GM20431 (cell line): ENCODE data around the gene TRAPPC2L.
"Not testable (repeated sequence)": the region's sequence is repeated elsewhere in the genome, so short reads cannot be mapped to it uniquely, and the experiment has no call there.

Experiments
- in situ Hi-C: fragments of 300-500 bp; cut with MseI, MboI; formaldehyde crosslinking; loops from one replicate; pipeline ENCODE4 v1.15.0; 2020; ENCODE audit warnings: low sequenced_read_pairs; ENCODE audit not compliant: unreplicated experiment

Gene TRAPPC2L

GRCh38 chr16:88817785-88818574, 38.9 kb upstream of the TRAPPC2L start:
- in situ Hi-C loops, result no loop called here

- in situ Hi-C loops, result no loop called here
These were observed 38.4 kb upstream of the TRAPPC2L start for GRCh38 chr16:88818575-88818874.

GRCh38 chr16:88819126-88819525, 37.8 kb upstream of the TRAPPC2L start:
- in situ Hi-C loops, result no loop called here

- in situ Hi-C loops, result no loop called here
These were observed 36.4 kb upstream of the TRAPPC2L start for GRCh38 chr16:88820385-88821025.

DNA sequence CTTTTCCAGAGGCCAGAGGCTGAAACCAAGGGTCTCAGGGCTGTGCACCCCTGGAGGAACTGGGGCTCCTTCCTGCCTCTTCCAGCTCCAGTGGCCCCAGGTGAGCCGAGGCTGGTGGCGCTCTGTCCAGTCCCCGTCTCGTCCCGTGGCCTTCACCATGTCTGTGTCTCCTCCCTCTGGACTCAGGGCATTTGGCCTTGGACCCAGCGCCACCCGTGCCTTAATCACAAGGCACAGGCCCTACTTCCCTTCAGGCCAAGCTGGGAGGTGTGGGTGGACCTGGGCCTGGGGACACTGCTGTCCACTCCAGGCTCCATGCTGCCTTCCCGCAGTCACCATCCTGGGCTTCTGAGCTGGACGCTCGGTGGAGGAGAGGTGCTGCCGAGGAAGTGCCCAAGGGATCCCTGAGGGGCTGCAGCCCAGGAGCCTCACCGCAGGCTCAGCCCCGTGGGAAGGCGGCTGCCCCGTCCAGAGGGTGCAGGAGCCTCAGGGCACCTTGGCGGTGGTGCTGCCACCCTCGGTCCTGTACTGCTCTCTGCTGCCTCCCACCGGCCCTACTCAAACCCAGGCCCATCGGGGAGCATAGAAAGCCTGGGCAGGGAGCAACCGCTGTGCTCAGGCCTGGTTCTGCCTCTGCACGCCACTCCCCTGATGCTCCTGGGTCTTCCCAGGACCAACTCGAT, 35.6 kb upstream of the TRAPPC2L start:
- in situ Hi-C loops, result no loop called here

DNA sequence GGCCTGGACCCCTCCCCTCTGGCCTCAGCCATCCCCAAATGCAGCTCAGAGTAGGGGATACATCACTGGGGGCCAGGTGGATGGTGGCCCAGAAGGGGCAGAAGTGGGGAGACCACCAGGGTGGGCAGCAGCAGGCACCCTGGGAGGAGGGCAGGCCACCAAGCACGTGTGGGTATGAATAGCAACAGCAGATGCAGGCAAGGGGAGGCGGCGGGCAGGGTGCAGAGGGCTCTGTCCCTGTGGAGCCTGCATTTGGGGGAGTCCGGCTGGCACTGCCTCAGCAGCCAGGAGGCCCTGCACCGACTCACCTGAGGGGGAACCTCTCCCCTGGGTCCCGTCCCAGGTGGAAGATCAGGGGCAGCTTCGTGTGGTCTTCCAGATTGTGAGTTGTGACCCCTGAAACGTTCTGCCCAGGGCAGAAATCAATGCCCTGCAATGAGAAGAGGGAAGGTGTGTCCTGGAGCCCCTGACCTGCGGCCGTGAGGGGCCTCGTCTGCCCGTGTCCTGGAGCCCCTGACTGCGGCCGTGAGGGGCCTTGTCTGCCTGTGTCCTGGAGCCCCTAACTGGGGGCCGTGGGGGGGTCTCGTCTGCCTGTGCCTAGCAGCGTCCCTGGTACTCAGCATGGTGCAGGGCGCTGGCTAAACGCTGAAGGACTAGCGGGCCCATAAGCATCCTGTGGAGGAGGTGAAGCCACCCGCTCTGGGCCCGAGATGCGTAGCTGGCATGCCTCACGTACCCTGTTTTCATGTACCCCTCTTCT, 34.5 kb upstream of the TRAPPC2L start:
- in situ Hi-C loops, result no loop called here

GRCh38 chr16:88823646-88824045, 33.3 kb upstream of the TRAPPC2L start:
- in situ Hi-C loops, result not testable (repeated sequence)

- in situ Hi-C loops, result no loop called here
These were observed 32.5 kb upstream of the TRAPPC2L start for GRCh38 chr16:88824256-88825077.

GRCh38 chr16:88825146-88825545, 31.8 kb upstream of the TRAPPC2L start:
- in situ Hi-C loops, result no loop called here

- in situ Hi-C loops, result no loop called here
These were observed 30.7 kb upstream of the TRAPPC2L start for GRCh38 chr16:88826070-88826840.

DNA sequence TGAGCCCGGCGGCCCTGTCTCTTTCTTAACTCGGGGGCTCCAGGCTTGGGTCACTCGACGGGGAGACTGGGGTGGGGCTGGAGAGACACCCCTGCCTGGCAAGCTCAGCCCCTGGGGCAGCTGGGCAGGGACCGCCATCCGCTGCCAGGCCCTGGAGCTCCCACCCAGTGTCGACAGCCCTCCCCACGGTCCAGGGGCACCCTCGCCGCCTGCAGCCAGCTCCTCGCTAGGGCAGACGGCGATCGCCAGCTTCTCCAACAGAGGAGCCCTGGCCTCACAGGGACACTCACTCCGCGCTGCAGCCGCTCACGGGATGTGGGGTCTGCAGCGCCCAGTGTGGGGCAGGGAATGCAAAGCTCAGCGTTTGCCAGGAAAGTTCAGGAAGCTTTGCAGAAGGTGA, 29.2 kb upstream of the TRAPPC2L start:
- in situ Hi-C loops, result no loop called here

DNA sequence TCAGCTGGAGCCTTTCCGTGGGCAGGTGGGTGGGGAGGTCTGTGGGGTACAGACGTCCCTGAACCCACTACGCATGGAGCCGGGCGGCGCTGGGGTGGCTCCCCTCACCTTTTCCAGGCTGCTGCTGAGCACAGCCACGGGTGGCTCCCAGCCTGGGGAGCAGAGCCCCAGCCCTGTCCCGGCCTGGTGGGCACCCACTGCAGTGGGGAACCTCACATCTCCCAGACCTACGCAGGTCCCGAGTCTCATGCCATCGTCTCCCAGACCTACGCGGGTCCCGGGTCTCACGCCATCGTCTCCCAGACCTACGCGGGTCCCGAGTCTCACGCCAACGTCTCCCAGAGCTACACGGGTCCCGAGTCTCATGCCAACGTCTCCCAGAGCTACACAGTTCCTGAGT, 28.2 kb upstream of the TRAPPC2L start:
- in situ Hi-C loops, result no loop called here

DNA sequence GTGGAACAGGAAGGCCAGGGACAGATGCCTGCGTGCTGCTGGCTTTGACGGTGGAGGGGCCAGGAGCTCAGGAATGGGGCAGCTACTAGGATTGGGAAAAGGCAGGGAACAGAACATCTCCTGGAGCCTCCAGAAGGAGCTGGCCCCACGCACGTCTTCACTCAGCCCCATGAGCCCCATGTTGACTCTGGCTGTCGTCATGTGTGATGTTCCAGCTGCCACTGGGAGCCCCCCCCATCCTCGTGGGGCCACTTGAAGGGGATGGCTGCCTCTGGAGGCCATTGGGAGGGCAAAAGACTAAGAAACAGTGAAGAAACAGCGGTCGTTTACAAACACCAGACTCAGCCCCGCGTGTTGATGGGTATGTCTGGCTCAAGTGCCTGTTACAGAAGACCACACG, 26.7 kb upstream of the TRAPPC2L start:
- in situ Hi-C loops, result no loop called here

- in situ Hi-C loops, result no loop called here
These were observed 26.1 kb upstream of the TRAPPC2L start for GRCh38 chr16:88830783-88831182.

DNA sequence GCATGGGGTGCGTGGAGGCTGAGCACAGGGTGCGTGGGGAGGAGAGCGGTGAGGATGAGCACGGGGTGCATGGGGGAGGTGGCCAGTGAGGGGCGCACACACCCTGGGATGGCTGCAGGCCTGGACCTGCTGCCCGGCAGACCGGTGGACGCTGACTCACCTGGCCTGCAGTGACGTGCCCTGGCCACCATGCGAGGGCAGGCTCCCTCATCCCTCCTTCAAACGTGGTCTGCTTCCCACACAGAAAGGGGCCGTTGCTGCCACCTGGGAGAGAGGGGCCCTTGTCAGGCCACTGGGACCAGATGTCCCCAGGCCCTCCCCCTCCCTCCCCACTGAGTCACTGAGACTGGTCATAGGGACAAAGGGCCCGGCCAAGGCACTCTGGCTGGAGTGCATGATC, 25.1 kb upstream of the TRAPPC2L start:
- in situ Hi-C loops, result no loop called here

DNA sequence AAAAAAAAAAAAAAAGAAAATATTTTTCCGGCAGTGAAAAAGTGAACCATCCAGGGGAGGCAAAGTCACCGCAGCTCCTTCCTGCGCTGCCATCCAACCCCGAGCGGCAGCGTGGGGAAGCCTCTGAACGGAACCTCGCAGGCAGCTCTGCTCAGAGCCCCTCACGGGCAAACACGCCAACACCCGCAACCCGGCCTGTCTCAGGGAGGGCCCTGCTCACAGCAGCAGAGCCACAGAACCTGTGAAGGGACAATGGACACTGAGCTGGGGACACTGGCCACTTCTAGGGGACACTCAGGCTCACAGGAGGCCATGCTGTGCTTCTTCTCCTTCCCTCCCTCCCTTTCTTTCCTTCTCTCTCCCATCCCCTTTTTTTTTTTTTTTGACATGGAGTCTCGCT, 23.8 kb upstream of the TRAPPC2L start:
- in situ Hi-C loops, result no loop called here

DNA sequence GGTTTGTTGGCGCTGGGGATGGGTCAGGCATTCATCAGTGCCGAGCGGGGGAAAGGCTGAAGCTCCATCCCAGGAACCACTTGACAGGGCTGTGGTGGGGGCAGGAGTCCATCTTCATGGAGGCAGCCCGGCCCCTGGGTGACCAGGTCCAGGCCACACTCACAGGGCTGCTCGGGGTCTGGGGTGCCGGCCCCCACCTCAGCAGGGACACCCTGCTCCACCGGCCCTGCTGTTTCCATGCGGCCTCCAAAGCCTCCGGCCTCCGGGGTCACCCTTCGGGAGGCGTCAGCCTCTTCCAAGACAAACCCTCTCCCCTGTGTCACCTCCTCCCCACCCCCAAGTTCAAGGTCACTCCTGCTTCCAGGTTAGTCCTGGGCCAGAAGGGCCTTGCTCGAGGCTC, 22.3 kb upstream of the TRAPPC2L start:
- in situ Hi-C loops, result no loop called here

GRCh38 chr16:88835383-88835782, 21.5 kb upstream of the TRAPPC2L start:
- in situ Hi-C loops, result no loop called here

GRCh38 chr16:88835818-88836217, 21.1 kb upstream of the TRAPPC2L start:
- in situ Hi-C loops, result no loop called here
